Measurements from ENCODE around the gene NCKAP5. TPM values are rescaled to one million over a fixed set of nuclear protein-coding genes. Genes with fewer than 3 reads are reported as not detected.

Gene NCKAP5
- total and polyA plus RNA-seq, 2 of the 8 experiments (the other 6 are each of a cell fraction or from before 2014, with no cell fraction given), result 0.27 to 0.86 TPM

DNA sequence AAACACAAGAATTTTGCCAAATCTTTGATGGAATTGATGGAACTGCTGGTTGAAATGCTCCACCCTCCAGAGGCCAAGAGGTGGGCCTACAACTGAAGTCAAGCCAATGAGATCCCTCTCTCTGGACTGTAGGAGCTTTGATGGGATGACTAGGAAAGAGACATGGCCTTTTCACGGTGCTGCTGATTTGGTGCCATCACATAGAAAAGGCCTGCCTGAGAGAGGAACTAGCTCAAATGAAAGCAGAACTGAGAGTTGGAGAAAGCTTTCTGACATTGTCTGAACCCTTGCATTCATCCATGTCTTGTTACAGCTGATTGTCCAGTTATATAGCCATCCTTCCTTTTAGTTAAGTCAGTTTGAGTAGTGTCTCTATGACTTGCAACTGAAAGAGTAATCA lies 614.5 kb downstream of the NCKAP5 start (continued):
- TF ChIP-seq CBX8 (IDR thresholded peaks at IDR 0.05; ENCODE audit: borderline replicate concordance, low read depth, low read length), result no peak
